ENCODE results near the gene KBTBD3. TPM values are rescaled to one million over a fixed set of nuclear protein-coding genes. Genes with fewer than 3 reads are reported as not detected.
A peak's percentile ranks its signal among the peaks of the same experiment; 100 is the strongest.
"Not testable (repeated sequence)": the region's sequence is repeated elsewhere in the genome, so short reads cannot be mapped to it uniquely, and the experiment has no call there.

The KBTBD3 gene
- total RNA-seq, 1 experiment from 2014 or later: 0.91 TPM

GRCh38 chr11:106061954-106062949, 14.9 kb downstream of the KBTBD3 start:
- no peak for DNase-seq (ENCODE audit: low read depth)

- no peak for DNase-seq (ENCODE audit: low read depth)
Measured at GRCh38 chr11:106061249-106061784, 15.8 kb downstream of the KBTBD3 start.

GRCh38 chr11:106059617-106060016, 17.5 kb downstream of the KBTBD3 start:
- DNase-seq (ENCODE audit: low read depth): no peak

DNA sequence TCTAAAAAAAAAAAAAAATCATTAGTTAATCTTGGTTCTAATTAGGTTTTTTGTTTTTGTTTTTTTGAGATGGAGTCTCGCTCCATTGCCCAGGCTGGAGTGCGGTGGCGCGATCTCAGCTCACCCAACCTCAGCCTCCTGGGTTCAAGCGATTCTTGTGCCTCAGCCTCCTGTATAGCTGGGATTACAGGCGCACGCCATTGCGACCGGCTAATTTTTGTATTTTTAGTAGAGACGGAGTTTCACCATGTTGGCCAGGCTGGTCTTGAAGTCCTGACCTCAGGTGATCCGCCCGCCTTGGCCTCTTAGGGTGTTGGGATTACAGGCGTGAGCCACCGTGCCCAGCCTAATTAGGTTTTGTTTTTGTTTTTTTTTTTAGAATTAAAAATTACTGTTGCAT, 18.8 kb downstream of the KBTBD3 start:
- DNase-seq (ENCODE audit: low read depth): not testable (repeated sequence)

GRCh38 chr11:106051103-106051502, 26.0 kb downstream of the KBTBD3 start:
- DNase-seq (ENCODE audit: low read depth): no peak

DNA sequence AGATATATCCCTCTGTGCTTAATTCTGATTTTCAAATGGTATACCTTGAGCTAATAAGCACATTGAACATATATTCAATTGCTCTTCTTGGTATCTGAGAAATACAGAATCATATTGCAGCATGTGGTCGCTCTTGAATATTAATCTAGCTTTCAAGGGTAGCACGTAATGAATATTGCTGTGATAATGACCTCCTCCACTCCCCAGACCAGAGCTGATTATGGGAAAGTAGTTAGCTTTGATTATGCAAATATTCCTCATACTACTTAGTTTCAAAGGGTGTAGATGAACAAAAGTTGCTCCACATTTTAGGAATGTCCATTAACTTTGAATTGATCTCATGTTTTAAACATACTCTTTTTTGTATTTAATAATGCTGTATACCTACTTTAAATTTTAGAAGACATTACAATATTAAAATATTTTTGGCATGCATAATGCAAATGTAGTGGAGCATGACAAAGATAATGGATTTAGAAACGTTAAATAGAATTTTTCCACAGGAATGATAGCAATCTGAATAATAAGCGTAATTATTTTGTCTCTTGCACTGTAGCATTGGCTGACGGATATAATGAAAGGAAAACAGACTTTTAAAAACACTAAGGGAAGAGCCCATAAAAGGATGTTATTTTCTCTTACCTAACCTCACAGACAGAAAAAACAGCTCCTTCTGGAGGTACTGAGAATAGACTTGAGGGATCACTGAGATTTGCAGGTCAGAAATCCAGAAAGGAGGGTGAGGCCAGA, 27.2 kb downstream of the KBTBD3 start:
- DNase-seq (ENCODE audit: low read depth): no peak

DNA sequence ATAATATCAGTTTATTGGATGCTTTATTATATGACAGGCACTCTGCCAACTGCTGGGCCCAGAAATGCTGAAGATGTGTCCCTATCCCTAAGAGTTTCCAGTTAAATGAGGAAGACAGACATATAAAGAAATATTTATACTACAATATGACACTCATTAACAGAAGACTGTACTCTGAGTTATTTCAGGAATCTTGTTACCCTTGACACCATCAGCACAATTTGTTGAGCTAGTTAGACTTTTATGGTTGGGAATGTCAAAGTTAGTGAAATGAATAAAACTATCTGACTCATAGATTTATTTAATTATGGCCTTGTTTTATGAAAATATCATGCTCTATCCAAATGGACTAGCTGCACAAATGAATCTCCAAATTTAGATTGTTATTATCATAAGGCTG, 29.5 kb downstream of the KBTBD3 start:
- no peak for DNase-seq (ENCODE audit: low read depth)

- DNase-seq (ENCODE audit: low read depth): no peak
Measured at GRCh38 chr11:106043540-106043939, 33.6 kb downstream of the KBTBD3 start.

GRCh38 chr11:106032861-106033260, 44.3 kb downstream of the KBTBD3 start:
- DNase-seq (ENCODE audit: low read depth): no peak

- no peak for DNase-seq (ENCODE audit: low read depth)
Measured at GRCh38 chr11:106031936-106032335, 45.2 kb downstream of the KBTBD3 start.

DNA sequence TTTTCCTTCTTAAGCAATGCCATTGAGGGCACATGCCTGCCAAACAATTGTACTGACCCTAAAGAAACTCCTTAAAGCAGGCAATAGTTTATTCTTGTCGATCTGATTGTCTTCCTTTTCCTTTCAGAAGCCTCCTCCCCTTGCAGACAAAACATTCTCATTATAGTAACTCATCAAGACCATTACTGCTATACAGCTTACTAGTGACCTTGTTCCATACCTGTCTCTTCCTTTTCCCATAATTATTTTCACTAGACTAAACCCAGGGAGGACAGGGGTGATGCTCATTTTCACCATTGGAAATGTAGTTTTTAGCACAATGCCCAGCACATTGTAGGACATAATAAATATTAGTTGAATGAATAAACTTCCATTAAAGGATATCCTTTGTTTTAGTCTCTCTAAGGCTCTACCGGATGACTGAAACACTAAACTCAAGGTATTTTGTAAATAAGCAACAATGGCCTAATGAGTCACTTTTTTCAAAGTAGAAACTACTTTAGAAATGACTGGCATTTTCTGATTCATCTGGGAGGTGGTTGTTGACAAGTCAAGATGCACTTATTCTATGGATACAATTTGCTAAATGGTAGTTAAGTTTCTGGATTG, 45.8 kb downstream of the KBTBD3 start:
- DNase-seq (ENCODE audit: low read depth): no peak

DNA sequence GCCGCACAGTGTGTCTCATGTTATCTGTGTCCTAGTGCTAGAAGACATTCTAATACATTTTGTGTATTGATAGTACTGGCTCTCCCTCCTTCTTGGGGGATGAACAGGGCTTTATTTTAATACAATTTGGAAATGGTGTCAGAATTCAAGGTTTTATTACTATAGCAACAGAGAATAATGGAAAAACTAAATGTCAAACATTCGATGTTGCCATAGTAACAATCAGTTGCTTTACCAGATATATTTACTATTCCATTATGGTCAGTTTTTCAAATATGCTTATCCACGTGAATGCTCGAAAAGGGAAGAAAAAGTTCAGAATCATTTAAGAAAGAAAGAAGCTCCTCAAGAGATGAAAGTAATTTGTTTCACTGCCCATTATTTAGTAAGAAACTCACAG, 46.5 kb downstream of the KBTBD3 start:
- DNase-seq (ENCODE audit: low read depth): no peak

- DNase-seq (ENCODE audit: low read depth): no peak
Measured at GRCh38 chr11:106022795-106023275, 54.3 kb downstream of the KBTBD3 start.

DNA sequence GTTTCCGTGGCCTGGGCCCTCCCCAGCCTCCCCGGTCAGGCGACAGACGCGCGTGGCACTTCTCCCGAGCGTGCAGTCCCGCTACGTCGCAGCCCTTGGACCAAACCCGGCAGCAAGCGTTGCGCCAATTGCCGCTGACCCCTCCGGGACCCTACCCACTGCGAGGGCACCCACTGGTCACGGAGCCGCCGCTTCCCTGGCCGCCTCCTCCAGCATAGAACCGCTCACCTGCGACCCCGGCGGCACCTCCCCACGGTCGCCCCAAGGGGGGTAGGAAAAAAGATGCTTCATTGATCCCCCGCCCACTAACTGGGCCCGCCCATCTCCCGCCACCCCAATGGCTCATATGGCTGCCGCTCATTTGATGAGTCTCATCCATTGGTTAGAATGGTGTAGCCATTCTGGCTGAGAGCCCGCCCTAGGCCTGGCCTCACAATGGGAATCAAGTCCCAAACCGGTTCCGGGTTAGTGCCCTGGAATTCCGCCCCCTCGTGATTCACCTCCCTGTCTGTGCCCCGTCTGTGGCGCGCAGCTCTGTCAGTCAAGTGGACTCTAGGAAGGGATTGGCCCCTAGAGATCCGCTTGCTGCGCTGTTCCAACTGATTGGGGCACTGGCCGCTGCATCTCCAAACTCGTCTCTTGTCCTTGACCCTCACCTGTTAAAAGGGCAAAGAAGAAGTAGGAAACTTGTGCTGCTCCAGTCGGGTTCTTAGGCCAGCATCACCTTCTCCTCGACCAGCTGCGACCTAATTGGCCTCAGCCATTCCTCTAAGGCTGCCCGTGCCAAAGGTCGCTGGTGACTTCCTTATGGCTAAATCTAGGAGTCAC, 55.0 kb downstream of the KBTBD3 start, which contains the start of gene MSANTD4:
Gene MSANTD4, minus strand, starts transcription at position 274 of the 828 bp plus-strand sequence. CDS start 11,323 bp downstream, outside the sequence.
- peak; percentile 98 for DNase-seq (ENCODE audit: low read depth)

DNA sequence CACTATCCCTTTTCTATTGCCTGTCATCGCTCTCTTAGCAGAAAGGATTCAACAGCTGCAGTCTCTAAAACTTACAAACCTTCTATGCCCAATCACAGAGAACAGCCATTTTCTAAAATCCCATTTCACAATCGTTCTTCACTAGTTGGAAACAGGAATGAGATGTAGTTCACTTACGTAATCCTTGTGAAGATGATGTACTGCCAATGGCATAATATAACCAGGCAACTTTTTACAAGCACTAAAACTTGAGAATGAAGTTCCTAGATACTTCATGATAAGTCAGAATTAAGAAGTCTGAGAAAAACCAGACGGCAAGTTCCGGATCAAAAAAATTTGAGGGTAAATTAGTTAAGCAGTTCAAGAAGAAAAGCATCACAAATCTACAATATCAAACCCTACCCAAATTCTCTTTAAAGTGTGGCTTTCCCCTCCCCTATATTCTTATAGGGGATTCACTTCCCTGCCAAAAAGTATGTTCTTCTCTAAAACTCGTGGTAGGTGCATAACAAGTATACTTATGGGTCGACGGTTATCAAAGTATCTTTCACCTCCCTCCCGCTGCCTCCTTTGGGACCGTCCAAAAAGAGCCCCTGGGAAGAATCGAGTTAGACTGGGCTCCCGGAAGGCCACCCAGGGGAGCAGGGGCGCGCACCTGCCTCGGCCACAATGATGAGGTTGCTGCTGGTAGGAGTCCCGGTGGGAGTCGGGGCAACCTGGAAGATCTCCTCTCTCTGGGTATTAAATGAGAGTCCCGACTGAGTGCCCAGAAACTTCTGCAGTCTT, 55.8 kb downstream of the KBTBD3 start:
- DNase-seq (ENCODE audit: low read depth): no peak

DNA sequence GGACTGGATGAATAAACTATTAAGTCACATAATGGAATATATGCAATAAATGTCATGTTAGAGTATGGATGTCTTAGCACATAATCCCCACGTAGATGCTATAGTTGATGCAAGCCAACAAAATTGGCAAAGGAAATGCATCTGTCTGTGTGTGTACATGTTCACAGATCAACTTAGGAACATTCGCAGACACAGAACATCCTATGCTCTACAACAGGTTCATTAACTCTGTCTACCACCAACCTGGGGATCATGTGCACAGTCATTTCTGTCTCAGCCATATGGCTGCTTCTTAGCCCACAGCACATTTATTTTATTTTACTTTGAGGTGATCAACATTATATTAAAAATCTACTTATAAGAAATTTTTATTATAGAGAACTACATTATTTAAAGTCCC, 60.1 kb downstream of the KBTBD3 start:
- DNase-seq (ENCODE audit: low read depth): no peak

- no peak for DNase-seq (ENCODE audit: low read depth)
Measured at GRCh38 chr11:106015066-106015465, 62.1 kb downstream of the KBTBD3 start.

- DNase-seq (ENCODE audit: low read depth): no peak
Measured at GRCh38 chr11:106014620-106015019, 62.5 kb downstream of the KBTBD3 start.

DNA sequence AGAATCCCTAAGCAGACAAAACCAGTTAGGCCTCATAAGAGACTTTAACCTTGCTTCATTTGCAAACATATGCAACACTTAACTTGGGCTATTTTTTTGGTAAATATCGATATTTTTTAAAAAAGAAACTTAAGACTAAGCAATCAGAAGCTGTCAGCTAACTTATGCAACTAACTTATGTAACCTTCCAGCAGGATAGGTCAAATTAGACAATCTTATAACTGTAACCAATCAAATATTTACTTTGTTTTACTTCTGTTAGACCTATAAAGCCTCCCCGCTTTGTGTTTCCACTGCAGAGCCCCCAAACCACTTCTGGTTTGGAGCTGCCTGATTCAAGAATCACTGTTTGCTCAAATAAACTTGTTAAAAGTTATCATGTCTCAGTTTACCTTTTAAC, 63.1 kb downstream of the KBTBD3 start:
- DNase-seq (ENCODE audit: low read depth): no peak

DNA sequence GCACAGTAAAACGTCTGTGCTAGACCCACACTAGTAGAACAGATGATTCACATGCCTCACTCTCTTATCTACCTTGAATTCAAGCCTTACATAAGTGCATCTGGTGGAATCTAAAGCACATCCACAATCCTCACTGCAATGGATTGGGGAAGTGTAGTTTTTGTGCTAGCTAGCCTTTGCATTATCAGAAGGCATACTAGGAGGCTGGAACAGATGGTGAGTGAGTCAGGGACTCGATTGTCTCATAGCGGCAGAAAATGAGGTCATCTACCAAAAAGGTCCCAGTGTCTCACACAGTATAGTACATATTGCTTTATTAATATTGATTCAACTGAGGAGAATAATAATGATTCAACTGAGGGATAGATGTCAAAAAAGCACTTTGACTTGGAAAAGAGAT, 64.4 kb downstream of the KBTBD3 start:
- peak; percentile 41 for DNase-seq (ENCODE audit: low read depth)

Data from Daoy (cell line).